Measurements from ENCODE around the gene CAMK1.

GRCh38 chr3:9781978-9782603 is 12.3 kb upstream of the CAMK1 start:
- TF ChIP-seq EZH2 (IDR thresholded peaks at IDR 0.05; ENCODE audit: borderline replicate concordance, low read length) (no peak), CTCF (IDR thresholded peaks at IDR 0.05; ENCODE audit: low read length) (no peak)
